Right lung (tissue), 5 donors: ENCODE measurements around the gene NTNG1. TPM values are rescaled to one million over a fixed set of nuclear protein-coding genes. Genes with fewer than 3 reads are reported as not detected.
"Not testable (repeated sequence)": the region's sequence is repeated elsewhere in the genome, so short reads cannot be mapped to it uniquely, and the experiment has no call there.

Source experiments
- DNase-seq, 2 donors: peaks; one replicate each; pipeline ENCODE4 v3.0.0-alpha.2; 2013
- polyA plus RNA-seq, 5 donors: library from polyadenylated mRNA; unstranded; fragments of 120-200 nt; gene quantifications; one replicate each; pipeline versions ENCODE4 v1.2.1 to v1.2.3, GENCODE V29; 2013; ENCODE audit warnings: inconsistent platforms in 1 of 5, low replicate concordance in 1 of 5; ENCODE audit not compliant: insufficient read length in 5 of 5, insufficient read depth in 1 of 5

The NTNG1 gene
- polyA plus RNA-seq, 5 donors, result 20.7 to 28.0 (median 24.2) TPM

DNA sequence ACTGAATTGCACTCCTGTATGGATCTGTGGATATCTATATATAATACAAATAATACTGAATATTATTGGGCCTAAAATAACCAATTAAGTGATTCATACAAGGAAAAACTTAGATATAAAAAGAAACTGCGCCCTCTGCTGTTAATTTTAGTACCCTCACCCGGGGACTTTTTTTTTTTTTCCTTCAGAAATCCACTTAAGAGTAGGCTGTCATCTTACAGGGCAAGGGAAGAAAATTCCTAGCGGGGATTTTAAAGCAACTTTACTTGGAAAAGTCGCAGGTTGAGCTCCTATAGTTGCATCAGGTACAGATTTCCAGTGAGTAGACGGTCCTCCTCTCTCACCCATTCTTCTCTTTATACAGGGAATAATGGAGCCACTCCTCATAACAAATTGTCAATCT is 1.3 kb downstream of the NTNG1 start:
- DNase-seq, result peak; percentile 74 to 76

DNA sequence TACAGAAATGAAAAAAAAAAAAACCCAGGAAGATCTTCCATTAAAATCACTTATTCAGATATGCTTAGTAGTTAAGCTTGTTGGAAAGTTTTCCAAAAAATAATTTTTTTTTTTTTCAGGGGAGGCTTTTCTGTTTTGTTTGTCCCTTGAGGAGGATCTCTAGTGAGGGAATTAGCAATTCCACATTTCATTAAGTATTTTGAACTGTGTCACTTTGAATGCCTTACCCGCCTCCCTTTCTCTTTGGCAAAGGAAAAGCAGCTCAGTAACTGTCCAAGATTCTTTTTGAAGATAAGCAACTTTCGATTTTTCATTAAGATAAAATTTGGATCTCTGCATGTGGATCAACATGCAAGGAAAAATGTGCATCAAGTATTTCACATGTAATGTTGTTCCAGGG is 1.8 kb downstream of the NTNG1 start:
- DNase-seq, result no peak

DNA sequence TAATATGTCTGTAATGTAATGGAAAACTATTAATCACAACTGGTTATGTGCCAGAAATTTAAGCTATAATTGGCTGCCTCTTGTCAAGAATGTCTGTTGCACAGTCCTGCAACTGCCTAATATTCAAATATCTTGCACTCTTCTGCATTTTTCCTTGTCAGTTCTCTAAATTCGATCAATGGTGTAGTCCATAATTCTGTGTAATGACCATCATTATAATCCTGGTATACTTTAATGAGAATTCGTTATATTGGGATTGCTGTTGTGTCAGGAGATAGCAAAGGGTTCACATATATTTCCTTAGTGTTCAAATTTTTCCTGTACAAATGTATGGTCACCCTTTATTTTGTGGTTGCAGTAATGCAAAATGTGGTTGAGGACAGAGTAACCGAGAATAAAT is 4.8 kb downstream of the NTNG1 start:
- no peak for DNase-seq

DNA sequence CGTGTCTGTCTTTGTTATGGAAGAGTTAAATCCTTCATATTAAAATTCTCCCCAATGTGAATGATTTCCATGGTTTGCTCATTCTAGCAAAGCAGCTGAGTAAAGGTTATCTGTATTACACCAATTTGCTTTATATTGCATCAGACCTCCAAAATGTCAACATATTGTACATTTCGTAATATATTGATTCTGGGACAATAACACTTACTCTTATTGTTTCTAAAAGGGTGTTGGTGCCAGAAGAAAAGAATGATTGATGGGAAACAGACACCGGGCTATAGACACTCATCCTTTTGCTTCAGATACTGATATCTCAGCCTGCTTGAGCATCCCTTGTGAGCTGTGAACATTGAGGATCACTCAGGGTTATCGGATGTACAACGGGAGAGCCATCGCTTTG is 7.0 kb downstream of the NTNG1 start:
- DNase-seq, result no peak

DNA sequence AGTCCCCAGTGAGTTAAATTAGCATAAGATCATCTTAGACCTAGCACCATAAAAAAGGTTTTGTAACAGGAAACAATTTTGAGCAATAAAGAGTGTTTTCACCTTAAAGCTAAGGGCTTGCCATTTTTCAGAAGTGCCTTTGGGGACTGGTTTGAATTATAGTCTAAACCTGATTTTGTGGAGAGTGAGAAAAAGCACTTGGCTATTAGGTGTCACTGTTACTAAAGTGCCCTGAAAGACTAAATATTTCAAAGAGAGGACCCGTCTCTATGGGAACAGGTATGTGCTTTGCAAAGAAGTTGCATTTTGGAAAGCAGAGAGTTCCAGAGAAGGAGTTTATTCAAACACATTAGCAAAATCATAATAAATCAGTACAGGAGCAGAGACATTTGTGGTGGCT is 9.1 kb downstream of the NTNG1 start:
- DNase-seq, result no peak

DNA sequence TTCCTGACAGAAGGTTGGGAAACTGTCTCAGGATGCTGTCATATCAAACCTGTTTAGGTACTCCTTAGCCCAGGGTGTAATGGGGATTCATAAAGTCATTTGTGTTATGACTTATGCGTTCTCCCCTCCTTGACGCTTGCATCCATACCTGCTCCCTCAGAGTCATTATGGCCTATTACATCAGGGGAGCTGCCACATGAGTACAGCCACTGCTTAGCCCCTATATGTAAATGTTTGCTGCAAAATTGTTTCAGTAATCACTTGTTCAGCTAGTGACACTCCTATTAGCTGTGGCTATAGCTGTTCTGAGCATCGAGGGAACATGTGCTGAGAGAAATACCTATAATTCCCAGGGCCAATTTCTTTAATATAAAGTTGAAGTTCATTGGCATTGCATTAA is 10.5 kb downstream of the NTNG1 start:
- DNase-seq, result no peak

DNA sequence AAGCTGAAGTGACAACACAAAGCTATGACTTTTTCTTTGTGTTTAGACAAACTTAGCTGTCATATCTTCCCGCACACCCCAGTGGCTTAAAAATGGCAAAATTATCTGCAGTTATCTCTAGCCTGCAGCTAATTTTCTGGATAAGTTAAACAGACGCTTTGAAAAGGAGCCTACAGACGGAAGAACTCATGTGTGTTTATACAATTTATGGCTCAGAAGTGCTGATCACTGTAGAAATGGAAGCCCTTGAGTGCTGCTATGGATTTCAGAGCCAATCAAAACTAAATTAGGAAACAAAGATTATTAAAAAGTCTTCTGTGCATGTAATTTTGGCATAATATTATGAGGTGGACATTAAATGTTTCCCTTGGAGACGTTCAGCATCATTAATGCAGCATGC is 11.6 kb downstream of the NTNG1 start:
- peak in 1 of 2 donors; percentile 62 for DNase-seq

DNA sequence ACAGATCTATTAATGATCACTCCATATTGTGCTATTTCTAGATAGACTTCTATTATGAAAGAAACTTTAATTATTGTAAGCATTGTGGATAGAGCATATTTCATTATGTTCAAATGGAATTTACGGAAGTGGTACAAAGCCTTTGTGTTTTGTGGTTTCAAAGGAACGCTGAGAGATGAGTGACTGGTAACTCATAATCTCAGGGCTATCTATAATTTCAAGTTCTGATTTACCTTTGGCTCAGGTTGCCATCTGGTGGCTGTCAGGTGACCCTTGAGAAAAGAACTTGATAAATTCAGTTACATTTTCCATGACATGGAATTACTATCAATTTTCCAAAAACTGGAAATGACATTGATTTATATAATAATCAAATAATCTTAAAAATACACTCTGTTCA is 12.2 kb downstream of the NTNG1 start:
- no peak for DNase-seq

DNA sequence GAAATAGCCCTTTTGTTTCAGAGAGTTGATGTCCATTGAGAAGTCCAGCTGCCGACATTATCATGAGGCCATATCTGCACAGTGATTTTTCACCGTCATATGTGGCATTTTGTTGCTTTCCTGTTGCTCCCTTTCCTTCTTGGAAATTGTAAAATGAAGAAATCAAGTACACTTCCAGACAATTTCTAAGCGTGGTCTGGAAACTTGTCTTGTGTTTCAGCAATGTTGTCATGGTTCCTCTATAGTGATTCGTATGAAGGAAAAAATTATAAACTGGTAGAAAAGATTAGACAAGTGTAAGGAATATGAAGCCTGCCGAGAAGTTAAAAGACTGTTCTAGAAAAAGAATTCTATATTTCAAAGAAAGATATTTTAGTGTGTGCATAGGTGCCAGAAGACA is 17.7 kb downstream of the NTNG1 start:
- DNase-seq, result no peak

DNA sequence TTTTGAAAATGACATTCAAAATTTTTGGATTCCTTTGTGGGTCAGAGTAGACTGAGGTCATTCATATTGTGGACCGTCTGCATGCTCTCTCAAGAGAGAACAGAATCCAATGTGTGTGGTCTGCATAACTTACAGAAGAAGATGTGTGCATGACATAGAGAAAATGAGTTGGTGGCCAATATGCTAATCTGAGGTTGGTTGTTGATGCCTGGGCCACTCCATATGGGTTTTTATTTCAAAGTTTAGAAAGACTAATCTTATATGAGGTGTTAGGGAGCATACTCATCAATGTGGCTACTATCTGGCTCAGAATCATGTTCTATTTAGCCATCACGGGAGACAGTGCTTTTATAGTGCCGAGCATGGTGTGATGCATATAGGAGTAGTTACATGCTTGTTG is 18.2 kb downstream of the NTNG1 start:
- no peak for DNase-seq

DNA sequence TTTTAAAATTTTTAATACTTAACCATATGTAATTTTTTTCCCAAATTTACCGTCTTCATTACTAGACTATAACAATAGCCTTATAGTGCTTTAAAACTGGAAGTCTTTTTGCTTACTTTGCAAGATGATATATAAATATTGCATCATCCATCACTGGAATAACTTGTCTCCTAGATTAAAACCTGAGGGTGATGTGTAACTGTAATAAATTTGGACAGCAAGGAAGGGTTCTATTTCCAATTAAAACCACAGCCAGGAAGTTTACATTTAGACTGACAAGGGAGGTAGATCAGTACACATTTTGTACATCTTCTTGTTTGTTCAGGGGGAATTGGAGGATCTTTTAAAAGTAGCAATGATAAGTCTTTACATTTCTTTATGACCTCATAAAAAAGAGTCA is 21.9 kb downstream of the NTNG1 start:
- no peak for DNase-seq

DNA sequence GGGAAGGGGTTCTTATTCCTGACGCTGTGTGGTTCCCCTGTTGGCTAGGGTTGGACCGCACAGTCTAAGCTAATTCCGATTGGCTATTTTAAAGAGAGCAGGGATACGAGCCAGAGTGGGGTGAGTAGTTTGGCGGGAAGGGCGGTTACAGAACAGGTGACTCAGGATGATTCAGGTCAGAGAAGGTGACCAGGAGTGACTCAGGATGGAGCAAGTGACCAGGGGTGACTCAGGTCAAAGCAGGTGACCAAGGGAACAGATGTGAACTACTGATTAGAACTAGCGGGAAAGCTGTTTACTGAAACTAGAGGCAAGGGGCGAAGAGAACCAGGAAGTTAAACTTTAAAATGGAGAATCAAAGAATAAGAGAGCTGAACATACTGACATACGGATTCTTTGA is 24.1 kb downstream of the NTNG1 start:
- DNase-seq, result not testable (repeated sequence)

DNA sequence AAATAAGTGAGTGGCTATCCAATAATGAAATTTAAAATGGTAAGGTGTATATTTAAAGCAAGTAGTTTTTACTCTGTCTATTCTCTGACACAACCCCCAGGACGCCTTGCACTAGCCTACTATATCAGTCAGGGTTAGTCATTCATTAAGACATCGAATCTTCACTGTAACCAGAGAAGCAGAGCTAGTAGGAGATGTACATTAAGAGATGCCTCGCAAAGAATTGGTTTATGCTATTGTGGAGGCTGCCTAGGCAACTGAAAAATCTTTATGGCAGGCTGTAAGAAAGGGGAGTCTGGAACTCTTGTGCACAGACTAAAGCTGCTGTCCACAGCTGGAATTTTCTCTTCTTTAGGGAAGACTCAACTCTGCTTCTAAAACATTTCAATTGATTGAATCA is 28.8 kb downstream of the NTNG1 start:
- no peak for DNase-seq

DNA sequence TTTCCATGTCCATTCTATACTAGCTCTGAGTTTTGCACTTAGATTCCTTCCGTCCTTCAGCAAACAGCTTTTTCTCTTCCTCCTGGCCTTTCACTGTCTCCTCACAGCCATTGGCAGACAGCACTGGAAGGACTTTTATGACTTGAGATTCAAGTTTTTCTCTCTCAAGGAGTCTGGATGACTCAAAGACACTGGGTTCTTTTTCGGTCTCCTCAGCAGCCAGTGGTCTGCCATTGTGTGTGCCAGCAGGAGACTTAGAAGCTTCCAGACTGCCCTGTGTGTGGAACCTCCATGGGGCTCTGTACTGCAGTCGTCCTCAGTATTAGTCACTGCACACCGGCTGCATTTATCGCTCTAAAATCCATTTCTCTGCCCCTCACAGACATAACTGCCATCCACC is 30.5 kb downstream of the NTNG1 start:
- DNase-seq, result no peak

DNA sequence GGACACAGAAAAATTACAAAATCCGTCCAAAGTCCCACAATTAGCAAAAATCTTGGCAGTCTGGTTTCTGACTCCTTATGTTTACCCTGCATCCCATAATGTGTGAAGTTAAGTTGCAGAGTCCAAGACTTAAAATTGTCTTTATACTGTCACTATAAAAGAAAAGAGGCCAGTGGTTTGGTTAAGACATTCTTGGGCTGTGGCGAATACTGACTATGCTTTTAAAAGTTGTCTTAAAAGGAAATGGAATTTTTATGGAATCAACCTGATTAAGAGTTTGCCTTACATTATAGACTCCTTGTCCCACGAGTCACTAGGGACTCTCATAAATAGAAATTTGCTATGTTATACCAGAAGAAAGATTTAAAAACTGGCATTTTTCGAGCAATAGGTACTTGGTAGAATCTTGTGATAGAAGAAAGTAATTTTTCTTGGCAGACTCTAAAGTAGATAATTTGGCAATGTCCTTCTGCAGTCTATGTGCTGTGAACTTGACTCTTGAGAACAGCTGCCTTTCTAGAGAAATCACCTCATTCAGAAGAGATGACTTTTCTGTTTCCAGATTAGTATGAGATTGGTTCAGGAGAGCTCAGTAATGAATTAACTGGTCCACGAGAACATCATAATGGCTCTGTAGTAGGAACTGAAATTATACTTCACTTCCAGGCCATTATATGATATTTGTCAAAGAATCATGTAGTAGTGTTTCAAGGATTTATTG is 31.8 kb downstream of the NTNG1 start:
- peak; percentile 76 to 81 for DNase-seq

DNA sequence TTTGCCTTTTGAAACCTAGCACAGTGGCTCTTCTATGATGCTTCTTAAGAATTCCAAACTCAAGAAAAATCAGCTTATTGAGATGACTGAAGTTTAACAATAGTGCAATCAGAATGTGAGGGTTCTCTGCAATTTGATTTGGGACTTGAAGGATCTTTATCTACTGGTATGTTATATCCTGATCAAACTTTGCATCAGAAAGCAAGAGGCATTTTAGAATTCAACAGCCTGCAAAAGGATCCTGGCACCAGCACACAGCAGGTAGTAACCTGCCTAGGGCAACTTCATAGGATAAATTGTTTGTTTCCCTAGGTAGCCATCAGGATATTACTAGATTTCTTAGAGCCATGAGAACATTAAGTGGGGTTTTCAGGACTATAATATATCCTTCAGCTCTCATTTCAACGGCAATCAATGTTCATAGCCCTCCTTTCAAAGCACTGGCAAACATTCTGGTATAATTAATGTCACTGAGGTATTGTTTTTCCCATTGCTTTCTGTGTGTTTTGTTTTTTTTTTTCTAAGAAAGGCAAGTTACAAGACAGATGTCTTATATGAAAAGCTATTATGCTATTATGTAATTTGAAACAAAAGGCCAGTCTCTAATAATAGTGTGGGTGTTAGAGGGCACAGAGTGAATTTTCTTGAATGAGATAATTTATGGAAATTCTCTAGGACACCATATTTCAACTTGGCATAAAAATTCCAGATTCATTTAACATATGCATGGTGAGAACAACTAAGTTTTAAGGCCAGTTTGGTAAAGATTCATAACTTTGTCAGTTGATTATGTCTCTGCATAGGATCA is 34.5 kb downstream of the NTNG1 start:
- no peak for DNase-seq

DNA sequence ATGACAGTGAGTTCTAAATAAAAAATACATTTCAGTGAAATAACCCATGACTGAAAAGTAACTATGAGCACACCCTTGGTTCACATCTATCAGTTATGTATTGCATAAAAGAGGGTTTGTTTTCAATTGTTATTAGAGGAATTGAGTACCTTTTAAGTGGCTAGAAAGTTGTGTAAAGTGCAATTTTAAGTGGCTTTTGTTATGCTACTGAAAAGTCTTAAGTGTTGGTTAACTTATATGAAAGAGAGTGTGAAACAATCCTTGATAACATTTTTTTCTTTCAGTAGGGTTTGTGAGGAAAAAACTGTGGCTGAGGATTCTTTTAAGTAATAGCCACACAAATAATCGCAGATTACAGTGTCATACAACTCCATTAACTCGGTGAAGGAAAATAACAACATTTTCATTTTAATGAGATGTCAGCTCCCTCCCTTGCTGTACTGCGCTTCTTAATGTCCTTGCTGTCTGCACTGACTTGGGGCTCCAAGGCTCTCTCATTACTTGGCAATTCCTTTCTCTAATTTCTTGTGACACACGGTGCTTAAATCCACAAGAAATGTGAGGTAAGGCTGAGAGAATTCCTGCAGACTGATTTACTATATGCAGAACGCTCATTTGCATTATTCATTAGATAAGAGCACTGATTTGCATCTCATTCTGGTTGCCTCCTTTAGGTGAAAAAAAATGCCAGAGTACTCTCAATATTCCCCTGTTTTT is 40.6 kb downstream of the NTNG1 start:
- no peak for DNase-seq

DNA sequence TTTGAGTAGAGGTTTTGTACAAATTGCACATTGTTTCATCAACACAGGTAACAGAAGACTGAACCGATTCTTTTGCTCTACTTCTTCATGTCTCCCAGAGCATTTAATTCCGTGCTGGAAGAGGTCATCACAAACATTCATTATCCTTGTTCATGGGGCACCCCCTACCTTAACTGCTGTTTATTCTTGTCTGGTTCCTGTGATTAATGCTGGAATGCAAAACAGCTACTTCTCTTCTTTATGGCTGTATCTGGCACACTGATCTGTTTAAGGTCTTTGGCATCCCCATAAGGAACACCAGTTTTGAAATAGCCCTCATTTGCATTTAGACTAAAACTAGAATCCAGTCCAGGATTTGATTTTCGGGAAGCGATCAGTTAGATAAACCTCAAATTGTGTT is 42.2 kb downstream of the NTNG1 start:
- no peak for DNase-seq

DNA sequence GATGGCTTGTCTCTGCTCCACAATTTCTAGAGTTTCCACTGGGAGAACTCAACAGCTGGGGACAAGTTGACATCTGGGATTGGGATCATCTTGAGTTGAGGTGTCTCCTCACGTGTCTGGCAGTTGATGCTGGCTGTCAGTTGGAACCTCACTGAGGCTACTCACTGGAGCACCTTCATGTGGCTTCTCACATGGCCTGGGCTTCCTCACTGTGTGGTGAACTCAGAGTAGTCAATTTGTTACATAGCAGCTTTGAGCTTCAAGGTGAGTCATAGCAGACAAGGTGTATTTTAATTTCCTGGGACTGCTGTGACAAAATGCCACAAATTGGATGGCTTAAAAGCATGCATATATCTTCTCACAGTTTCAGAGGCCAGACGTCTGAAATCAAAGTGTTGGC is 44.0 kb downstream of the NTNG1 start:
- DNase-seq, result no peak

DNA sequence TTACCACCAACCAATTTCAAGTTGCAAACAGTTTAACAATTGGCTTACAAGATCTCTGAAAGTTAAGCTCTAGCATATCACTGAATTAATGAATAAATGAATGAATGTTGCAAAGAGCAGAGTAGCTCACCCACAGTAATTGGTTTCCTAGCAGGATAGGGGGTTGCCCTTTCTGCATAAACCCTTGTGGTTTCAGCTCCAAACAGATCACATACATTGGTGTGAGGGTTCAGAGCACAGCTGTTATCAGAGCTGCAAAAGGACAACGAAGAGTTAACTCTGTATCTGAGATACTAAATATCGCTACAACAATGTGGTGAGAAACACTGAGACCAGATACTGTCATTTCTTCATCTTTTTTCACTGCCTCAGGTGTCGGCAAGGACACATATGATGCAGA is 46.6 kb downstream of the NTNG1 start:
- no peak for DNase-seq

DNA sequence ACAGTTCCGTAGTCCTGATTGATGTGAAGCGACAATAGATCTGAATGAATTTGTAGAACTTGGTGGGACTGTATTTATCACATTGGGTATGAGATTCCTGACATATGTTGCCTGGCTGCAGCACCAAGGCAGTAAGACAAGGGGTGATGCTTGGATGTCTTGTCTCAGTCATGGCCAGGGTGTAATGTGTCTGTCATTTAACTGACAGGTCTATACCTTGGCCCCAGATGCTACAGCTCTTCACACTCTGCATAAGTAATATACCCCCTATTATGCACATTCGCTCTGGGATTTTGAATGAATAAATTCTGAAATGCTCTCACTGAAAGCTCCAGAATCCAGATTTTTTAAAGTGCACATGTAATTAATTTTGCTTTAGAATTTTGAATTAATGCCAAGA is 47.3 kb downstream of the NTNG1 start:
- no peak for DNase-seq

DNA sequence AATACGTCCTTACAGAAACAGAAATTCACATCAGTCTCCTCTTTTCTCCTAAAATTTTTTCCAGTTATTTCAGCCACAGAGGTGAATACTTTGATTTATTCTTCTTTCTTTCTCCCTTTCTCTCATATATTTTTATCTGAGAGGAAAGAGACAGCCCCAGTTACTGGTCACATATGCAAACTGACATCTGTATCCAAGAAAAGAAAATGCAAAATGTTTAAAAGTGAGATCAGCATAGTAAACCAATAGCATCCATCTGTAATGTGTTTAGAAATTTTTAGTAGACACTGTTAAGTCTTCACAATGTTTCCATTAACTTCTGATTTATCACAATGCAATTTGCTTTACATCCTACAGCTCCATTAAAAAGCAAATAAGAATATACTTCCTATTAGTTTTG is 53.5 kb downstream of the NTNG1 start:
- DNase-seq, result no peak

DNA sequence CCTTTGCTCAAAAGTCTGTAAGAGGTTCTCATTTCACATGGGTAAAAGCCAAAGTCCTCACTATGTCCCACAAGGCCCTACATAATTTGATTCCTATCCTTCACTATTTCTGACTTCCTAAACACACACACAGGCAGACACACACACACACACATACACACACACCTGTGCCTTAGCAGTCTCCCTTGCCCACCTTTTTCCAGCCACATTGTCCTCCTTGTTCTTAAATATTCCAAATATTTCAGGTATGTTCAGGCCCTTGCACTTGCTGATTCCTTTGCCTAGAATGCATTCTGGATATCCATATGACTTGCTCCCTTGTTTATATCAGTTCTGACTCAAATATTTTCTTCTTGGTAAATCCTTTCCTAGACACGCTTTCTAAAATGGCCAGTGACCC is 54.6 kb downstream of the NTNG1 start:
- no peak for DNase-seq
